Esophagus muscularis mucosa (tissue), 4 donors: Measurements from ENCODE around the gene ZNF511.

Experiments
- CTCF ChIP-seq, 3 experiments: fragments of 200-600 bp in 2 of 3; fragments of 450-650 bp in 1 of 3; sonication (generic) in 2 of 3; IDR thresholded peaks; one replicate each; pipeline ENCODE4 v1.5.1; 2017 to 2019; ENCODE audit warnings: antibody characterized with exemption in 3 of 3, mild to moderate bottlenecking in 2 of 3, moderate library complexity in 1 of 3
- EP300 ChIP-seq: sonication (generic); formaldehyde crosslinking; IDR thresholded peaks from one replicate; pipeline ENCODE4 v1.6.1; 2017; ENCODE audit warnings: antibody characterized with exemption
- POLR2A ChIP-seq: fragments of 450-650 bp; IDR thresholded peaks from one replicate; pipeline ENCODE4 v1.6.1; 2017; ENCODE audit warnings: antibody characterized with exemption, moderate library complexity, mild to moderate bottlenecking, low read depth
- POLR2AphosphoS5 ChIP-seq, 2 donors: sonication (generic); formaldehyde crosslinking; IDR thresholded peaks; one replicate each; pipeline ENCODE4 v1.6.1; 2017; ENCODE audit warnings: antibody characterized with exemption in 2 of 2

- TF ChIP-seq POLR2A (no peak), CTCF (IDR thresholded peaks at IDR 0.05) (no peak), POLR2AphosphoS5 (IDR thresholded peaks at IDR 0.05) (no peak), EP300 (no peak)
These were observed 51.4 kb downstream of the ZNF511 start for GRCh38 chr10:133359972-133360610.
